CD4-positive, alpha-beta T cell treated with Interleukin-17A for 1 hour (primary cell): ENCODE measurements around the gene FRAT2.
"Not testable (repeated sequence)": the region's sequence is repeated elsewhere in the genome, so short reads cannot be mapped to it uniquely, and the experiment has no call there.

Experiments
- DNase-seq: peaks from one replicate; pipeline ENCODE4 v3.0.0-alpha.2; 2020

The FRAT2 gene

GRCh38 chr10:97290576-97291356 lies 43.8 kb downstream of the FRAT2 start:
- not testable (repeated sequence) for DNase-seq

DNA sequence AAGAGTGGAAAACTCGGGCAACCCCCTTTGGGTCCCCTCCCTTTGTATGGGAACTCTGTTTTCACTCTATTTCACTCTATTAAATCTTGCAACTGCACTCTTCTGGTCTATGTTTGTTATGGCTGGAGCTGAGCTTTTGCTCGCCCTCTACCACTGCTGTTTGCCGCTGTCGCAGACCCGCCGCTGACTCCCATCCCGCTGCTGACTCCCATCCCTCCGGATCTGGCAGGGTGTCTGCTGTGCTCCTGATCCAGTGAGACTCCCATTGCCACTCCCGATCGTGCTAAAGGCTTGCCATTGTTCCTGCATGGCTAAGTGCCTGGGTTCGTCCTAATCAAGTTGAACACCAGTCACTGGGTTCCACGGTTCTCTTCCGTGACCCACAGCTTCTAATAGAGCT lies 44.5 kb downstream of the FRAT2 start:
- not testable (repeated sequence) for DNase-seq
